HG03457 (cell line): Measurements from ENCODE around the gene CHST11.
"Not testable (repeated sequence)": the region's sequence is repeated elsewhere in the genome, so short reads cannot be mapped to it uniquely, and the experiment has no call there.

Experiments used
- ATAC-seq: cut with Tn5 transposase; IDR thresholded peaks from one replicate; pipeline ENCODE4 v1.9.1; 2021; ENCODE audit warnings: moderate number of reproducible peaks; ENCODE audit not compliant: unreplicated experiment

CHST11 gene

GRCh38 chr12:104729610-104730446 is 273.1 kb downstream of the CHST11 start:
- no peak for ATAC-seq

GRCh38 chr12:104730763-104731162 is 274.0 kb downstream of the CHST11 start:
- ATAC-seq, result no peak

- ATAC-seq, result no peak
These were observed 277.0 kb downstream of the CHST11 start for GRCh38 chr12:104733717-104734175.

GRCh38 chr12:104734541-104735095 is 277.9 kb downstream of the CHST11 start:
- ATAC-seq, result no peak

GRCh38 chr12:104735801-104736200 is 279.1 kb downstream of the CHST11 start:
- no peak for ATAC-seq

- no peak for ATAC-seq
These were observed 279.6 kb downstream of the CHST11 start for GRCh38 chr12:104736307-104736706.

GRCh38 chr12:104737113-104737512 is 280.4 kb downstream of the CHST11 start:
- no peak for ATAC-seq

GRCh38 chr12:104737791-104738301 is 281.1 kb downstream of the CHST11 start:
- no peak for ATAC-seq

GRCh38 chr12:104738331-104738730 is 281.6 kb downstream of the CHST11 start:
- ATAC-seq, result no peak

GRCh38 chr12:104738776-104739642 is 282.3 kb downstream of the CHST11 start:
- no peak for ATAC-seq

- peak; percentile 59 for ATAC-seq
These were observed 283.9 kb downstream of the CHST11 start for GRCh38 chr12:104740668-104741067.

GRCh38 chr12:104741077-104741476 is 284.3 kb downstream of the CHST11 start:
- ATAC-seq, result no peak

- ATAC-seq, result no peak
These were observed 285.0 kb downstream of the CHST11 start for GRCh38 chr12:104741497-104742367.

GRCh38 chr12:104742551-104743201 is 285.9 kb downstream of the CHST11 start:
- ATAC-seq, result no peak

GRCh38 chr12:104743202-104743580 is 286.4 kb downstream of the CHST11 start:
- no peak for ATAC-seq

GRCh38 chr12:104743753-104744548 is 287.2 kb downstream of the CHST11 start:
- ATAC-seq, result not testable (repeated sequence)

GRCh38 chr12:104746467-104747088 is 289.8 kb downstream of the CHST11 start:
- ATAC-seq, result no peak

GRCh38 chr12:104747330-104747729 is 290.6 kb downstream of the CHST11 start:
- ATAC-seq, result no peak

GRCh38 chr12:104747955-104748354 is 291.2 kb downstream of the CHST11 start:
- ATAC-seq, result no peak
